ENCODE data around the gene CAPN2.

The CAPN2 gene

GRCh38 chr1:223824287-223824686 is 111.9 kb downstream of the CAPN2 start:
- Histone ChIP-seq H3K27ac (ENCODE audit: low read depth, low read length) (no peak overlapping the region), H3K36me3 (ENCODE audit: control insufficient read depth, insufficient read depth, low read length) (peaks cover 16% of the 10 kb centered on the region), H3K9ac (ENCODE audit: low read length) (no peak overlapping the region), H3K4me1 (ENCODE audit: control insufficient read depth, insufficient read depth, low read length) (peaks cover 48% of the 10 kb centered on the region), H3K4me3 (ENCODE audit: low read depth, low read length) (no peak overlapping the region), H3K9me3 (ENCODE audit: control insufficient read depth, insufficient read depth, low read depth, low read length) (no peaks in the 10 kb centered on the region), H3K27me3 (ENCODE audit: control insufficient read depth, insufficient read depth, low read length) (no peaks in the 10 kb centered on the region)

- Histone ChIP-seq H3K9me3 (ENCODE audit: control insufficient read depth, insufficient read depth, low read depth, low read length) (no peaks in the 10 kb centered on the region), H3K4me3 (ENCODE audit: low read depth, low read length) (no peak overlapping the region), H3K4me1 (ENCODE audit: control insufficient read depth, insufficient read depth, low read length) (peaks cover 47% of the 10 kb centered on the region)
These were observed 112.4 kb downstream of the CAPN2 start for GRCh38 chr1:223824712-223825111.

More at GRCh38 chr1:223824712-223825111, 112.4 kb downstream of the CAPN2 start:
- Histone ChIP-seq H3K27me3 (ENCODE audit: control insufficient read depth, insufficient read depth, low read length) (no peaks in the 10 kb centered on the region), H3K36me3 (ENCODE audit: control insufficient read depth, insufficient read depth, low read length) (peaks cover 14% of the 10 kb centered on the region), H3K9ac (ENCODE audit: low read length) (no peak overlapping the region), H3K27ac (ENCODE audit: low read depth, low read length) (no peak overlapping the region)

Measured in HUES6 (cell line).